ENCODE measurements around the gene ODR4.
"Not testable (repeated sequence)": the region's sequence is repeated elsewhere in the genome, so short reads cannot be mapped to it uniquely, and the experiment has no call there.

Gene ODR4

GRCh38 chr1:186421446-186421845 lies 45.8 kb downstream of the ODR4 start:
- DNase-seq (ENCODE audit: low read depth in 2 of 2) = no peak

- no peak for DNase-seq (ENCODE audit: low read depth in 2 of 2)
Measured at GRCh38 chr1:186424539-186424938, 48.9 kb downstream of the ODR4 start.

GRCh38 chr1:186426118-186426517 lies 50.5 kb downstream of the ODR4 start:
- DNase-seq (ENCODE audit: low read depth in 2 of 2) = no peak

- DNase-seq (ENCODE audit: low read depth in 2 of 2) = no peak
Measured at GRCh38 chr1:186429017-186429416, 53.4 kb downstream of the ODR4 start.

GRCh38 chr1:186435336-186435735 lies 59.7 kb downstream of the ODR4 start:
- DNase-seq (ENCODE audit: low read depth in 2 of 2) = no peak

- no peak for DNase-seq (ENCODE audit: low read depth in 2 of 2)
Measured at GRCh38 chr1:186438567-186438966, 62.9 kb downstream of the ODR4 start.

GRCh38 chr1:186440584-186440983 lies 64.9 kb downstream of the ODR4 start:
- no peak for DNase-seq (ENCODE audit: low read depth in 2 of 2)

- DNase-seq (ENCODE audit: low read depth in 2 of 2) = no peak
Measured at GRCh38 chr1:186442651-186443375, 67.2 kb downstream of the ODR4 start.

GRCh38 chr1:186443638-186444037 lies 68.0 kb downstream of the ODR4 start:
- DNase-seq (ENCODE audit: low read depth in 2 of 2) = no peak

- no peak for DNase-seq (ENCODE audit: low read depth in 2 of 2)
Measured at GRCh38 chr1:186446152-186446551, 70.5 kb downstream of the ODR4 start.

- no peak for DNase-seq (ENCODE audit: low read depth in 2 of 2)
Measured at GRCh38 chr1:186454981-186455380, 79.3 kb downstream of the ODR4 start.

GRCh38 chr1:186456729-186457255 lies 81.2 kb downstream of the ODR4 start:
- DNase-seq (ENCODE audit: low read depth in 2 of 2) = no peak

- not testable (repeated sequence) for DNase-seq (ENCODE audit: low read depth in 2 of 2)
Measured at GRCh38 chr1:186459161-186459560, 83.5 kb downstream of the ODR4 start.

GRCh38 chr1:186461014-186461413 lies 85.4 kb downstream of the ODR4 start, which contains the start of gene PDC:
Gene PDC, minus strand, starts transcription at chr1:186461114. Its CDS starts 11,655 bp downstream, at chr1:186449459.
- DNase-seq (ENCODE audit: low read depth in 2 of 2) = no peak

- no peak for DNase-seq (ENCODE audit: low read depth in 2 of 2)
Measured at GRCh38 chr1:186463511-186463910, 87.9 kb downstream of the ODR4 start.

GRCh38 chr1:186463926-186464325 lies 88.3 kb downstream of the ODR4 start:
- DNase-seq (ENCODE audit: low read depth in 2 of 2) = no peak

- DNase-seq (ENCODE audit: low read depth in 2 of 2) = not testable (repeated sequence)
Measured at GRCh38 chr1:186465491-186465890, 89.9 kb downstream of the ODR4 start.

- no peak for DNase-seq (ENCODE audit: low read depth in 2 of 2)
Measured at GRCh38 chr1:186465946-186466345, 90.3 kb downstream of the ODR4 start.

Measured in stimulated activated CD8-positive, alpha-beta memory T cell treated with anti-CD3 and anti-CD28 coated beads, Interleukin-7, amount 100 ng/mL, for 4 hours (primary cell).